ACC112 (cell line): ENCODE results near the gene RUNX1.
"Not testable (repeated sequence)": the region's sequence is repeated elsewhere in the genome, so short reads cannot be mapped to it uniquely, and the experiment has no call there.

ENCODE experiments used
- H2AFZ ChIP-seq: fragments of 200-600 bp; sonication (generic); one replicate; pipeline ENCODE4 v1.6.0; 2017; ENCODE audit warnings: antibody characterized with exemption, low read length; ENCODE audit not compliant: unreplicated experiment
- H3K27ac ChIP-seq: fragments of 200-600 bp; sonication (generic); 2 replicates; pipeline ENCODE4 v1.5.1; 2014; ENCODE audit warnings: low read depth, mild to moderate bottlenecking, antibody characterized with exemption, low read length, moderate library complexity
- H3K27me3 ChIP-seq: fragments of 200-600 bp; sonication (generic); 2 replicates; pipeline ENCODE4 v1.6.1; 2014; ENCODE audit warnings: mild to moderate bottlenecking, antibody characterized with exemption, low read length, moderate library complexity, mixed read lengths; ENCODE audit not compliant: insufficient read depth
- H3K36me3 ChIP-seq: fragments of 200-600 bp; sonication (generic); 2 replicates; pipeline ENCODE4 v1.6.1; 2016; ENCODE audit warnings: mild to moderate bottlenecking, antibody characterized with exemption, low read length, moderate library complexity, mixed read lengths; ENCODE audit not compliant: insufficient read depth
- H3K4me1 ChIP-seq: fragments of 200-600 bp; sonication (generic); one replicate; pipeline ENCODE4 v1.6.1; 2016; ENCODE audit warnings: low read length, mixed read lengths; ENCODE audit not compliant: insufficient read depth, unreplicated experiment, control insufficient read depth
- H3K4me3 ChIP-seq: fragments of 200-600 bp; sonication (generic); 2 replicates; pipeline ENCODE4 v1.5.1; 2014; ENCODE audit warnings: mild to moderate bottlenecking, low read depth, low read length
- H3K79me2 ChIP-seq: fragments of 200-600 bp; sonication (generic); one replicate; pipeline ENCODE4 v1.6.0; 2016; ENCODE audit warnings: low read length; ENCODE audit not compliant: control insufficient read depth, unreplicated experiment, insufficient read depth

Gene RUNX1

GRCh38 chr21:34807146-34807880 is 241.8 kb downstream of the RUNX1 start:
- Histone ChIP-seq H3K27ac (peak overlapping the region; percentile 99), H3K79me2 (peaks cover 45% of the 10 kb centered on the region), H3K36me3 (peaks cover 32% of the 10 kb centered on the region), H3K4me3 (peak overlapping the region; percentile 58), H2AFZ (no peak overlapping the region), H3K27me3 (no peaks in the 10 kb centered on the region), H3K4me1 (peaks cover 74% of the 10 kb centered on the region)

GRCh38 chr21:34806423-34806822 is 242.7 kb downstream of the RUNX1 start:
- Histone ChIP-seq H3K36me3 (peaks cover 32% of the 10 kb centered on the region), H3K4me3 (no peak overlapping the region), H3K27ac (peak overlapping the region; percentile 99), H3K79me2 (peaks cover 40% of the 10 kb centered on the region), H3K4me1 (peaks cover 74% of the 10 kb centered on the region), H2AFZ (no peak overlapping the region), H3K27me3 (no peaks in the 10 kb centered on the region)

- no peak overlapping the region for H2AFZ ChIP-seq
- peaks cover 67% of the 10 kb centered on the region for H3K4me1 ChIP-seq
- no peak overlapping the region for H3K4me3 ChIP-seq
- no peaks in the 10 kb centered on the region for H3K27me3 ChIP-seq
- peak overlapping the region; percentile 9; the same call in 1 of the 2 replicates for H3K27ac ChIP-seq
- peaks cover 37% of the 10 kb centered on the region for H3K79me2 ChIP-seq
- peaks cover 32% of the 10 kb centered on the region for H3K36me3 ChIP-seq
Measured at GRCh38 chr21:34805157-34805556, 243.9 kb downstream of the RUNX1 start.

GRCh38 chr21:34804584-34804983 is 244.5 kb downstream of the RUNX1 start:
- peak overlapping the region; percentile 16; the same call in 1 of the 2 replicates for H3K27ac ChIP-seq
- H3K27me3 ChIP-seq, H3K4me3 ChIP-seq, H2AFZ ChIP-seq: not testable (repeated sequence)
- H3K36me3 ChIP-seq, result peaks cover 34% of the 10 kb centered on the region
- H3K79me2 ChIP-seq, result peaks cover 34% of the 10 kb centered on the region
- H3K4me1 ChIP-seq, result peaks cover 61% of the 10 kb centered on the region

GRCh38 chr21:34803782-34804370 is 245.2 kb downstream of the RUNX1 start:
- H2AFZ ChIP-seq, result no peak overlapping the region
- H3K4me1 ChIP-seq, result peaks cover 54% of the 10 kb centered on the region
- peaks cover 41% of the 10 kb centered on the region for H3K36me3 ChIP-seq
- H3K27ac ChIP-seq, result peak overlapping the region; percentile 16; the same call in 1 of the 2 replicates
- no peaks in the 10 kb centered on the region for H3K27me3 ChIP-seq
- H3K4me3 ChIP-seq, result no peak overlapping the region
- peaks cover 33% of the 10 kb centered on the region for H3K79me2 ChIP-seq

GRCh38 chr21:34802180-34802899 is 246.8 kb downstream of the RUNX1 start:
- Histone ChIP-seq H3K36me3 (peaks cover 48% of the 10 kb centered on the region), H3K27ac (peak overlapping the region; percentile 70), H2AFZ (no peak overlapping the region), H3K27me3 (no peaks in the 10 kb centered on the region), H3K4me3 (no peak overlapping the region), H3K4me1 (peaks cover 45% of the 10 kb centered on the region), H3K79me2 (peaks cover 33% of the 10 kb centered on the region)

- H3K27ac ChIP-seq, result peak overlapping the region; percentile 70
- no peak overlapping the region for H2AFZ ChIP-seq
- no peak overlapping the region for H3K4me3 ChIP-seq
- no peaks in the 10 kb centered on the region for H3K27me3 ChIP-seq
- peaks cover 45% of the 10 kb centered on the region for H3K4me1 ChIP-seq
- peaks cover 26% of the 10 kb centered on the region for H3K79me2 ChIP-seq
- H3K36me3 ChIP-seq, result peaks cover 46% of the 10 kb centered on the region
Measured at GRCh38 chr21:34801519-34802132, 247.5 kb downstream of the RUNX1 start.

- H3K79me2 ChIP-seq, result peaks cover 19% of the 10 kb centered on the region
- peak overlapping the region; percentile 70; the same call in 1 of the 2 replicates for H3K27ac ChIP-seq
- no peaks in the 10 kb centered on the region for H3K27me3 ChIP-seq
- peaks cover 41% of the 10 kb centered on the region for H3K36me3 ChIP-seq
- peaks cover 48% of the 10 kb centered on the region for H3K4me1 ChIP-seq
- H2AFZ ChIP-seq, result no peak overlapping the region
- no peak overlapping the region for H3K4me3 ChIP-seq
Measured at GRCh38 chr21:34800797-34801518, 248.1 kb downstream of the RUNX1 start.

- peaks cover 59% of the 10 kb centered on the region for H3K4me1 ChIP-seq
- no peaks in the 10 kb centered on the region for H3K27me3 ChIP-seq
- no peak overlapping the region for H3K4me3 ChIP-seq
- H2AFZ ChIP-seq, result no peak overlapping the region
- H3K36me3 ChIP-seq, result peaks cover 29% of the 10 kb centered on the region
- H3K79me2 ChIP-seq, result peaks cover 6% of the 10 kb centered on the region
- no peak overlapping the region for H3K27ac ChIP-seq
Measured at GRCh38 chr21:34799092-34799491, 250.0 kb downstream of the RUNX1 start.
